HG03521 (cell line): ENCODE measurements around the gene CHURC1.
A peak's percentile ranks its signal among the peaks of the same experiment; 100 is the strongest.

ENCODE experiments used
- ATAC-seq: cut with Tn5 transposase; IDR thresholded peaks from one replicate; pipeline ENCODE4 v1.9.1; 2021; ENCODE audit warnings: mild to moderate bottlenecking, moderate library complexity; ENCODE audit not compliant: unreplicated experiment

CHURC1 gene

GRCh38 chr14:64914237-64915028, at the start of gene CHURC1:
TSS of gene CHURC1 (plus strand) at chr14:64914455. CDS start at chr14:64914496, 41 bp downstream.
- ATAC-seq: peak; percentile 97

GRCh38 chr14:64865109-64865508, 49.1 kb upstream of the CHURC1 start:
- no peak for ATAC-seq

- ATAC-seq: no peak
These were observed 48.3 kb upstream of the CHURC1 start for GRCh38 chr14:64865992-64866391.

GRCh38 chr14:64867182-64867581, 47.1 kb upstream of the CHURC1 start:
- no peak for ATAC-seq

DNA sequence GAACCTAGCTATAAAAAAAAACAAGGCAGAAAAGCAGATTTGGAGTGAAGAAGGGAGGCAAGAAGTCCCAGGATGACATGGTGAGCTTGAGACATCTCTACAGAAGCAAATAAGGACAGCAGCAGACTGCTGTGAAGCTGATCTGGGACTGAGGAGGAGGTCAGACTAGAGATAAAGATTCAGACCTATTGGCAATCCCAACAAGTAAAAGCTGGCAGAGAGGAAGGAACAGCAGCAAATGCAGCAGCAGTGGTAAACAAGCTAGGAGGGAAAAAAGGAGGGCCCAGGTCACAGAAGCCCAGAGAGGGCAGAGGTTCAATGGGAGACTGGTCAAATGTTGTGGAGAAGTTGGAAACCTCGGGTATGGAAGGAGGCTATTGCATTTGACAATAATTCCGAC, 45.9 kb upstream of the CHURC1 start:
- no peak for ATAC-seq

- no peak for ATAC-seq
These were observed 45.4 kb upstream of the CHURC1 start for GRCh38 chr14:64868841-64869240.

DNA sequence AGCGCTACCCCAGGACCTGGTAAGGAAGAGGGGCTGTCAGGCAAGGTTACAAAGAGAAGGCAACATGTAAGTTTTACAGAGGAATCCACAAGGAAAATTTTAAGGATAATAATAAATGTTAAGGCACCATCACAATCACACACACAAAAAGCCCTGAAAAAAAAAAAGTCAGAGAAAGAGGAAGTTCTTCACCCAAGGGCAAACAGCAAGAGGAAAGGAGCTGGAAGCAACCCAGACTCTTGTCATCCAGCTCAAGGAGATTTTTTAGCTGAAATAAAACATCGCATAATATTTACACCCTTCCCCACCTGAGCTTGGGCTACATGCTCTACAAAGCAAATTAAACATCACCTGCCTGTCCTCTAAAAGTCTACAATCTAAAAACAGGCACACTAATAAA, 44.1 kb upstream of the CHURC1 start:
- ATAC-seq: no peak

DNA sequence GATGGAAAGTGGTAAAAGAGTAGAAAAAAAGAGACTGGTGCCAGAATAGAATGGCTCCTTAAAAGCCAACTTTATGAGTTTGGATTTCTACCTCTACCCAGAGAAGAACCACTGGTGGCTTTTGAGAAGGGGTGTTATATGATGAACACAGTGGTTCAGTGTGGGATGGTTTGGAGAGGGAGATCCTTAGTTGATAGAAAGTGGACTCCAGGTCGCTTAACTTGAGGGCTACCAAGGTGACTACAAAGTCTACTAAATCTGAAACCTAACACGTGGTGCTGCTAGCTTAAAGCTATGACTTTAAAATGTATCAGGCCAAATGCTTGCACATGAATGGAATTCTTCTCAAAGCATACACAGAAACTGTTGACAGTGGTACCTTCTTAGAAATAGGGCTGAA, 42.9 kb upstream of the CHURC1 start:
- no peak for ATAC-seq

DNA sequence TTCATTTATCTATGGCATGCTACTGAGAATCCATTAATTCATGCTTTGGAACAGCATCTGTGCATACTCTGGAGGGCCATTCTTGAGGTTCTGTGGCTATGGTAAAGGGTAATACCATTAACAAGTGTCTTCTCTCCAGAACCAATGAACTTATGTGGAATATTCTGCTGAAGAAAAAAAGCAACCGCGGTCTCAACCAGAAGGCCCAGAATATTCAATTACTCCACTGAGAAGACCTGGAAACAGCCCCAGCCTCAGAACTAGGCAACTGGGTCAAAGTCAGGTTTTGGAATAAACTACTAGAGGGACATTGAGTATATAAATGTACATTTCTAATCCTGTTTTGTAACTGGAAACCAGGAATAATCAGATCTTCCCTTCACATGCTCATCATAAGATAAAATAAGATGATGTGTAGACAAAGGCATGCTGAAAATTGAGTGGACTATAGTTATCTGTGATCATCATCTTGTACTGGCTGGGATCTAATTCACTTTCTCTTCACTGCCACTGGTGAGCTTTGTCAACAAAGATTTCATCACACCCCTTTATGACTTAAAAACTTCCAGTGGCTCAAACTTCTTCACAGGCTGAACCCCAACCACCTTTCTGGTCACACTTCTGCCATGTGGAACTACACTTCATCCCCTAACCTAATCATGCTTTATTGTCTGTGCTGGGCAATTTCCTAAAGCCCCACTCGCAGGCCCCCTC, 40.6 kb upstream of the CHURC1 start:
- no peak for ATAC-seq

DNA sequence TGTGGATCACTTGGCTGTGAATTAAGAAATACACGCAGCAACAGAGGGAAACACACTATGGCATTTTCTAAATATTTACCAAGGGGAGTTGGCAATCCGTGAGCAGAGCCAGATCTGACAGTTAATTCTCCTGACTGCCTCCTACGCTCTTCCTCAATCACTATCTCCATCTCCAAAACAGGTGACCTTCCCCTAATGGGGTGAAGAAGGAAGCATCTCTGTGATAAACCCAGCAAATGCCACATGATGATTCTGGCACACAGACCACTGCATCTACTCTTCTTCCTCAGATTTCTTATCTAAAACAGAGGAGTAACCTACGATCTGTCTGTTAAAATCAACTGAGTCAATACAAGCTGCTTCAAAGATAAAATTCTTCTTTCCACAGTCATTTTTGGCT, 38.9 kb upstream of the CHURC1 start:
- no peak for ATAC-seq

DNA sequence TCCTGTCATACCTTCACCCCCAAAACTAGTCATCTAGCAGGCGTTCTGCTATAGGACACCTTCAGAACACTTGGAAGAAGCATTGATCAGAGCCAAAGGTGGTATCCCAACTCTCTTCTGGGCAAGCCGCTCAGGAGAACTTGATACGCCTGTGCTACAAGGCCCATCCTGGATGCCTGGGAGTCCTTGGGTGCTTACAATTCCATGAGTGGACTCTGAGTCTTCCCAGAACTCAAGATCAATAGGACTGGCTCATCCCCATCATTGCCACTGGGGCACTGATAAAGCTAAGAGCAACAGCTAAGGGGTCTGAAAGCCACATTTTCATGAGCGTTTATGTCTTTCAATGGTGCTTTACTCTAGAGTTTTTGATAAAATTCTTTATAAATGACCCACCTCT, 36.4 kb upstream of the CHURC1 start:
- no peak for ATAC-seq

DNA sequence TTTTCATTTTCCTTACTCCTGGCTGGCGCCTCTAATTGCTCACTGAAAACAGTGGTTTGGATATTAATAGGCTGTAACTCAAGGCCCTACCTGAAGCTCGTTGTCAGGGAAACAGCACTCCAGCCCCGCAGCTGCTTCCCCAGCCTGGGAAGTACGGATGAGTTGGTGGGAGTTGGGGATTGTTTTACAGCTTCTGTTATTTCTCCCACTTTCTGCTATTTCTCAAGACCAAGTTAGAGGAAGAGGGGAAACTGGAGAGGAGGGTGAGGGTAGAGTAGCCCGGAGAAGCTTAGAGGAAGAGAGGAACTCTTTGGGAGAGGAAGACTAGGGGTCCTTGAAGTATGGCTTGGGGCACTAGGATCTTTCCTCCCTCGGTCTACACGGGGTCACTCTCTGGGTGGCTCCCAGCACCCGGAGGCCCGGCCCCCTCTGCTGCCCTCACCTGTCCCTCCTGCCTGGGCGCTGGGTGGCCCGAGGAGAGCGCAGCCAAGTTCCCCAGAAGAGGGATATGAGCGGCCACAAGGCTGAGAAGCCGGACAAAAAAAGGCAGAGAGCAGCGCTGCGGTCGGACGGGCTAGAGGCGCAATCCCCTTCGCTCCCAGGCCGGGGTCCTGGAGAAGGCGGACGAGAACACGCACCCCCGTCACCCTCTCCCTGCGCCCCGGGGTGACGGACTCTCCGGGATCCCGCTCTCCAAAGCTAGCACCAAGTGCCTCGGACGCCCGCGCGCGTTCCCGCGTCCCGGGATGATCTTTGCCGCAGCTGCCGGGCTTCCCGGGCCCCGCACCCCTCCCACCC, 35.2 kb upstream of the CHURC1 start:
- no peak for ATAC-seq

GRCh38 chr14:64879635-64880220, 34.5 kb upstream of the CHURC1 start, which contains the start of gene SPTB:
TSS of gene SPTB (minus strand) at chr14:64879907. CDS start at chr14:64823094, 56,813 bp downstream.
- peak; percentile 56 for ATAC-seq

GRCh38 chr14:64880221-64881121, 33.8 kb upstream of the CHURC1 start:
- peak; percentile 45 for ATAC-seq

DNA sequence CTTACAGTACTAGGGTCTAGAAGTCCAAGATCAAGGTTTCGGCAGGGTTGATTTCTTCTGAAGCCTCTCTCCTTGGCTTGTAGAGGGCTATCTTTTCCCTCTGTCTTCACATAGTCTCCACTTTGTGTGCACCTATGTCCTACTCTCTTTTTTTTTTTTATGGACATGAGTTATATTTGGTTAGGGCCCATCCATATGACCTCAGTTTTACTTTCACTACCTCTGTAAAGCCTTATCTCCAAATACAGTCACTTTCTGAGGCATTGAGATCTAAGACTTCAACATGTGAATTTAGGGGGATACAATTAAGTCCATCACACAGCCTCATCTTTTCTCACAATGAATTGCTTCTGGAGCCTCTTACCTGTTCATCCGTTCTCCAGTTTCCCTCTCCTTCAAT, 28.7 kb upstream of the CHURC1 start:
- ATAC-seq: no peak

GRCh38 chr14:64889352-64889751, 24.9 kb upstream of the CHURC1 start:
- no peak for ATAC-seq

- no peak for ATAC-seq
These were observed 22.9 kb upstream of the CHURC1 start for GRCh38 chr14:64891173-64891838.

DNA sequence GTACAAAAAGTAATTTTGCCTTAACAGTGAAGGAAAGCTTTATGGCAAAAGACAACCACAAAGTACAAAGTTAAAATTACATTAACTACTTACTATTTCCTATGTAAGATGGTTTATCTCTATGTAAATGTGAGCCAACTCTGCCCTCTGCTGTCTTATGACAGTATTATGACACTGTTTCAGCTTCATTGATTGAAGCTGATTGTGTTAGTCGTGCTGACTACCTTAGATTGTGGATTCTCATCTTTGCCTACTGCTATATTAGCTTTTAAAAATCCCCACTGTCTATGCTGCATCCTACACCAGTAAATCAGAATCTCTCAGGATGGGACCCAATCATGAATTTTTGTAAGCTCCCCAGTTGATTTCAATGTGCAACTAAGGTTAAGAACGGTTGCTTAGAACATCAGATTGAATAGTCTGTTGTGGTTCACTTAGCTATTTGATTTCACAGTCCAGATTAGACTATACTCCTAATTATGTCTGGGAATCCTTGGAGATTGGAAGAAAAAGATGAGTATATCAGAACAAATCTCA, 22.3 kb upstream of the CHURC1 start:
- ATAC-seq: no peak

GRCh38 chr14:64899958-64900357, 14.3 kb upstream of the CHURC1 start:
- ATAC-seq: no peak
